ENCODE results near the gene SLC35F4. TPM values are rescaled to one million over a fixed set of nuclear protein-coding genes. Genes with fewer than 3 reads are reported as not detected.
"Not testable (repeated sequence)": the region's sequence is repeated elsewhere in the genome, so short reads cannot be mapped to it uniquely, and the experiment has no call there.

Gene SLC35F4
- 0.37 TPM for polyA plus RNA-seq (ENCODE audit: insufficient read length)

DNA sequence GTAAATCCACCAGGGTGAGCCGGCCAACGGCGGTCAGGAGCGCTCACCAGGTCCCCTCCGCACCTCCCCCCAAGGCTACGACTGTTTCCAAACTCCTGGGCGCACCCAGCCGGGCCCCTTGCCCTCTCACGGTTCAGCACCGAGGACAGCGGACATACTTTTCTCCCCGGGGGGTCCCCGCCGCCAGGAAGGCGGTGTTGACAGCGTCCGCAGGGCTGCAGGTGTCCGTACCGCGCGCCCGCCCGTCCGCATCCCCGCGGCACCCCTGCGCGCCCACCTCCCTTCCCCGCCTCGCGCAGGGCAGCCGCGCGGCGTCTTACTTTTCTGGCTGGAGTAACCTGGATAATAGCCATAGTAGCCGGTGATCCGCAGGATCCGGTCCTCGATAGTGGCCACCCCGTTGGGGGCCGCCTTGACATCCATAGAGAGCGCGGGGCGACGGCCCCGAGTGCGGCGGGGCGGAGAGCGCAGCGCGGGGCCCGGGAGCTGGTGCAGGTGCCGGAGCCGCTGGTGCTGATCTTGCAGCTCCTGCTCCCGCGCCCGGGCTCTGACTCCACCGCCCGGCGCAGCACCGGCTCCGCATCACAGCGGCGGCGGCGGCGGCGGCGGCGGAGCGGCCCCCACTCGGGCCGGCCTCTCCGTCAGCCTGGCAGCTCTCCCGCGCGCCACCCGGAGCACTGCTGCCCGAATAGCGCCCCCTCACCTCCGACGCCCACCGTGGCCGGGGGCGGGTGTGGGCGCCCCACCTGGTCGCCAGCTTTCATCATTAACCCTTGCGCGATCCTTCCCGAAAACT is at the start of gene SLC35F4:
Gene SLC35F4 (minus strand): TSS at position 690 of the 796 bp plus-strand sequence.
- no peak for DNase-seq (ENCODE audit: low read depth)

GRCh38 chr14:57909626-57910025 is 43.7 kb upstream of the SLC35F4 start:
- no peak for DNase-seq (ENCODE audit: low read depth)

DNA sequence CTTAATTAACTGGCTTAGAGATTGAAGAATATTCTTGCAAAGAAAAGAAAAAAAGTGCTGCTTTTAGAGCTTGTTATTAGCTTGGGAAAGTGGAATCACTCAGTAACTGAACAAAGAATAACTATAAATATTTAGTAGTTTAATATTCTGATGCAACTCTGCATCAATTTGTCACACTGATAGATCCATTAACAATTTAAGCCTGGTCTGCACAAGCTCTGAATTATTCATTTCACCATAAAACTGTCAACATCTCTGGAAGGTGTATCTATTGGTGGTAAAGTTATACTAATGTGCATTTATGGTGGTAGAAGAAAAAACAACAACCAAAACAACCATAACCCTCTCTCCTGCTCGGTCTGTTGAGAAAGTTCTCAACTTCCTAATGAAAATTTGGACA is 38.1 kb upstream of the SLC35F4 start:
- no peak for DNase-seq (ENCODE audit: low read depth)

- no peak for DNase-seq (ENCODE audit: low read depth)
Measured at GRCh38 chr14:57898837-57899572, 33.1 kb upstream of the SLC35F4 start.

DNA sequence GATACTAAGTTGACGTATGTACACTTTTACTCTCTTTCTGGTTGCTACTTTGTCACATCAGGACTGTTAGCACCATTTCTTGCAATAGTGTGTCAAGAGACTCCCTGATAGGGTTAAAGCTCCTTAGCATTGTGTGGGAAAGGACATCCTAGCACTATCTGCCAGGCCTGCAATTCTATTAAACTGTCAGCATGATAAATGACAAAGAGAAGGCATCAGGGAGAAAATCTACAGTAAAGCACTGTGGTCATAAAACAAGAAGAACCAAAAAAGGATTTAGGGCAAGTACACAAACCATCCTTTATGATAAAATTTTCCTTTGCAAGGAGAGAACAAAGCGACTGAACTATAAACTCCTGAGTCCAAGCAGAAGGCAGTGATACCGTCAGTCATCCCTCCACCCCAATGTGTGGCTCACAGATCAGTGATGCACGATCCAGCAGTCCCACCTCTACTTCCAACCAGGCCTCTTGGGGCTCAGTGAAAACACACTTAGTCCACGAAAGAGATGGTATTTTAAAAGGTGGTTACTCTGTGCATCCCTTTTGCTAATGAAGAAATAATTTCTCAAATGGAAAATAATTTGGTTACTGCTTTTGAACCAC is 31.4 kb upstream of the SLC35F4 start:
- DNase-seq (ENCODE audit: low read depth), result no peak

DNA sequence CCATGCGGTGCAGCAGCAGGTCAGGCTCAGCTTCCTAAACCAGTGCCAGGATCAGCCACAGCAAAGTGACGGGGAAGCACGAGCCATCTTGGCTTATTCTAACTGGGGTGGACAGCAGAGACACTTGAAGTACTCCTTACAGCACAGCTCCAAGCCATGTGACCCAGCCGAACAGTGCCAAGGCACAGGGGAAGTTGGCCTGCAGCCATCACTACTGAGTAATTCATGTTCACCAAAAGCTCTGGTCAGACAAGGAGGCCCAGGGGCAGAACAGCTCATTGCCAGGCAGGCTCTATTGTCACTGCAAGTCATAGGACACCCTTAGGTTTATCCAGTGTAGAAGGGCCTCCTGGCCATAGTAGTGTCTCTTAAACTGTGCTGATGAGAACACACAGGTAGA is 23.4 kb upstream of the SLC35F4 start:
- DNase-seq (ENCODE audit: low read depth), result no peak

- no peak for DNase-seq (ENCODE audit: low read depth)
Measured at GRCh38 chr14:57884175-57884574, 18.3 kb upstream of the SLC35F4 start.

DNA sequence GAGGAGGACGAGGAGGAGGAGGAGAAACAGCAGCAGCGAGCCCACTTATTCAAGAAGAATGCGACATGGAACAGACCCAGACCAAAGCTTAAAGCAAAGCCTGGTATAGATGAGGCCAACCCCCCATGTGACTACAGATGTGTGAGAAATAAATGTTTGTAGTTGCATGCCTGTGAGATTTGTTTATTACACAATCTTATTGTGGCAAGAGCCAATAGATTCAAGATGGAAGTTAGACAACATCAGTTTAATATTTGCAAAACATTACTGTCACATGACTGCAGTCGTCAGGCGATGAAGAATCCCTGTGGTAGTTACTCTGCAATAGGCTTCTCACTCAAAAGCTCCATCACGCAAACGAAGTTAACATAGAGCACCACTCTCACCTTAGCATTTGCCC is 17.2 kb upstream of the SLC35F4 start:
- DNase-seq (ENCODE audit: low read depth), result no peak

DNA sequence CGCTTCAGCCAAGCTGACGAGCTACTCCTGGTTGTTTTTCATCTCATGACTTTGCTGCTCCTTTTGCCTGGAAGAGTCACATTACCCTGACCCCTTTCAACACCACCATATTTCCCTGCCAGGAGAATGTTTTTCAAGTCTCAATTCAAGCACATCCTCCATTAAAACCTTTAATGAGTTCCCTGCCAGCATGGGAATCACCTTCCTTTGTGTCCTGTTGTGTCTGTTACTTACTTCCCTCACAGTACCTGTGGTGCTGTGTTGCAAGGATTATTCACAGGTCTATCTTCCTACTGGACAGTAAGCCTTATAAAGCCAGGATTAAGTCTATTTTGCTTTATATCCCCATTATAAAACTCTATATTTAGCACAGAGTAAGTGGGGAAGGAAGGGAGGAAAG is 13.6 kb upstream of the SLC35F4 start:
- no peak for DNase-seq (ENCODE audit: low read depth)

DNA sequence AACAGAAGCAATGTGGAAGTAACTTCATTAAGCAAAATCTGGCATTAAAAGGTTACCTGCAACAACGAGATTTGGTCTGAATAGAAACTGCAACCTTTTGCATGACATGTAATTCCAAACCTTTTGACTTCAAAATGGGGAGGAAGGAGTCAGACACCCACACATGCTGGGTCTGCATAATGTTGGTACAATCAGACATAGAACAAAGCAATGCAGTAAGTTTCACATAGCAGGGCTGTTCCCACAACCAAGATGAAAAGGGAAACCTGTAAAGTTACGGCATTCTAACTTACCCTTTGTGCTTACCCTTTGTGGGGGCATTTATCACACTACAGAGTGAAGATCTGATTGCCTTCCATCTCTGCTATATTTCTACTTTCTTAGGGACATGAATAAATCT is 10.1 kb upstream of the SLC35F4 start:
- no peak for DNase-seq (ENCODE audit: low read depth)

DNA sequence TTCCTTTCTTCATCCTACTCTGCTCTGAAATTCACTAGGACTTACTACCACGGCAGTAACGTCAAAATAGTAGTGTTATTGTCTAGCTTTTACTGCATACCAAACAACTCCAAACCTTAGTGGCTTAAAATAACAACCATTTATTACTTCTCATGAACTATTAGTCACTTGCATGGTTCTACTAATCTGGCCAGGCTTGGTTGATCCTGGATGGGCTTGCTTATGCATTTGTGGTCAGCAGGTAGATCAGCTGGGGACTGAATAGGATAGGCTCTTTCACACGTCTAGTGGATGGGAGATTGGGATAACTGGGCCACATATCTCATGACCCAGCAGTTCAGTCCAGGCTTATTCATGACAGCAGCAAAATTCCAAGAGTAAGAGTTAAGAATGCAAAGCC is 9.4 kb upstream of the SLC35F4 start:
- DNase-seq (ENCODE audit: low read depth), result no peak

DNA sequence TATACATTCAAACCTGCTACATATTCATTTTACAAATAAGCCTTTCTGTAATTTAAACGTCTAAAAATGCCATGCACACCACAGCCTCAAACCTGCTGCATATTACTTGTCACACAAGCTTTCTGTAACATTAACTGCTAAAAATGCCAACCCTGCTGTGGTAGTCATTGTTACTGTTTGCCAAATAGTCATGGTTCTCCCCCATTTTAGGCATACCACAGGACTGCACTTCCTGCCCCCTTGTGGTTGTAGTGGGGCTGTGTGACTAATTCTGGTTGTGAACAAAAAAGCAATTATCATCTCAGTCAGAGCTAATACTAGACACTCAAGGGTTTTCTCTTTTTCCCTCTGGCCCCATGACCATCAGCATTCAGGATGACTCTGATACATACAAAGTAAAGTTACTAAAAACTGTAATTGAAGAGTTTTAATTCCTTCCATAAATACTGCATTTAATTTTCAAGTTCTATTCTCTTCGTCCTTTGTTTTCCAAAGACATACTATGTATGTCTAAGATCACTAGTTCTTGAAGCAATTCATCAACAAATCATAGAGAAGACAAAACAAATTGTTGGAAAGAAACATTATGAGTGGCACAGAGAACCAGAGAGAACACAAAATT is 5.7 kb upstream of the SLC35F4 start:
- no peak for DNase-seq (ENCODE audit: low read depth)

DNA sequence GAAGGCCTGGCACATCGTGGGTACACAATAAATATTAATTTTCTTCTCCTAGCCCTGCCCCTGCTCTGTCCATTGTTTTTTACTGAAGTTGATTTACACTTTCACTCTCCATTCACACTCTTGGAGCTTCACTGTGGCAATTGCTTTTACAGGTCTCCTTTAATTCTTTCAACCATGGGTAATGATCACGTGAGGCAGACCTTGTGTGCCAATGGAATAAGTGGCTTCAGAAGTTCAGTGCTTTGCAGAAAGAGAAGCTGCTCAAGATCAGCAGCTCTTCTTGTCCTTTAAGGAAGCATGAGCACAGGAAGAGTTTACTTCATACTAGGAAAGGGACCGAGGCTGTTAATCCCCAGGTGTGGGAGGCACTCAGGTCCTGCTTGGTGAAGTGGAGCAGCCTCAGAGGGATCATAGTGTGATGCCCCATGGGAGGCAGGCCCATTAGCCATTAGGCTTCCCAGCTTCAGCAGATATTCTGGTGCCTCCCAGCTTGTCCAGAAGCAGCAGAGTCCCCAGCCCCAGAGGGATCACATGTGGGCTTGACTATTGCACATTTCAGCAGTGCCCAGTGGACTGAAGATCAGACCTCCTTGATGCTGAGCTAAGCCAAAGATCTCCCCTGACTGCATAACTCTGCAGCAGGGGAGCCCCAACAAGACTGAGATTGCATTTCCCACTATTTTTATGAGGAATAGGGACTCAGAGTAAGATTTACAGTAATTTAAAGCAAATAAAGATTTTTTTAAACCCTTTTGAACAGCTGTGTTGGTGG is 5.0 kb upstream of the SLC35F4 start:
- no peak for DNase-seq (ENCODE audit: low read depth)

GRCh38 chr14:57869617-57870016 is 3.7 kb upstream of the SLC35F4 start:
- no peak for DNase-seq (ENCODE audit: low read depth)

DNA sequence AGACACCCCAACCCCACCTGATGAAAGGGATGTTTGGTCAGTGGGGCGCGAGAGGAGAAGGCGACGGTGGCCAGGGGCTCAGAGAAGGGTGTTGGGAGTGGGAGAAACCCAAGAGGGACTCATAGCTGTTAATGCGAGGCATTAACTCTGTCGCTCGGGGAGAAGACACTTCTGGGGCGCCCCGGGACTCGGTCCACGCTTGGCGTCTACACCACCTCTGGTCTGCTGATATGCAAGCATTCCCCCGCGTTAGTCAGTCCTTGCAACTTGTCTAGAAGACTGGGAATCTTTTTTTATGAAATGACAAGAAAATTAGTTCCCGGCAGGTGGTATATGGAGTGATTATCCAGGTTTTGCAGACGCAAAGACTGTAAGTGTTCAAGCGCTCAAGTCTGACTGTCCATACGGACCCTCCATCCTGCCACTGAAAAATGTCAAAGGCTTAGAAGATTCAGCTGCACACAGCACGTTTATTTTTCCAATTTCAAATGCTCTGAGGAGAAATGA is 360 bp upstream of the SLC35F4 start:
- no peak for DNase-seq (ENCODE audit: low read depth)

DNA sequence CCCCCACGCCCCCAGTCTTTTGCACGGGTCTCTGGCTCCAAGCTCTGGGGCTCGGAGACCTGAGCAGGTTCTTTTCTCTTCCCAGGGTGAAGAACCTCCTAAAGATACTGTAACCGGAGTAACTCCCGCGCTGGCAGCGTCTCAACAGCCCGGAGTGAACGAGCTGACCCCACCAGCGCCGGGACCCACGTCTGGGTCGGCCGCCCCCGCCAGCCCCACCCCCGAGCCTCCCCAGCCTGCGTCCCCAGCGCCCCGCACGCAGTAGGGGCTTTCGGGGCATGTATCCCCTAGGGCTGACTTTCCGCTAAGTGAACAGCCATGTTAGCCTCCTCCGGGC is 858 bp downstream of the SLC35F4 start:
- no peak for DNase-seq (ENCODE audit: low read depth)

DNA sequence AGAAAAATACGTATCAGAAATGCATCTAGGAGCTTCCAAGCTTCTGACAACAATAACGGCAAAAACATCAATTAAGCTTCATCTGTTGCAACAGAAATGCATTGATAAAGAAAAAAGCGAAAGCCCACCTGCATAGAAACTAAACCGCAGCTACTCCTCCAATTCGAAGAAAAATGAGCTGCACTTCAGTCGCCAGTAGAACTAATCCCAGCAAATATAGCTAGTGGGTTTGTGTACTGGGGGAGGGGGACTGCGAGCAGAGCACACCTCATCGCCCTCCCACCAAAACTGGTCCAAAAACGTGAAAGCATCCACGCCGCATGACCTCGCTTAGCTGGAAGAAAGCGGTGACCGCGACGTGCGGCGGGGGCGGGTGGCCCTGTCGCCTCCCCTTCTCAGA is 1.2 kb downstream of the SLC35F4 start:
- DNase-seq (ENCODE audit: low read depth), result no peak

- no peak for DNase-seq (ENCODE audit: low read depth)
Measured at GRCh38 chr14:57863471-57863870, 2.4 kb downstream of the SLC35F4 start.

- DNase-seq (ENCODE audit: low read depth), result not testable (repeated sequence)
Measured at GRCh38 chr14:57855666-57856065, 10.2 kb downstream of the SLC35F4 start.

GRCh38 chr14:57854571-57854970 is 11.3 kb downstream of the SLC35F4 start:
- DNase-seq (ENCODE audit: low read depth), result no peak

GRCh38 chr14:57851354-57851753 is 14.5 kb downstream of the SLC35F4 start:
- no peak for DNase-seq (ENCODE audit: low read depth)

Measured in forelimb muscle (tissue), 1 donor.